K562 (cell line): ENCODE data around the gene SRBD1. TPM values are rescaled to one million over a fixed set of nuclear protein-coding genes. Genes with fewer than 3 reads are reported as not detected.

Experiments used
- ELK3 ChIP-seq: fragments of 450-650 bp; formaldehyde crosslinking; IDR thresholded peaks from 2 replicates; pipeline ENCODE4 v1.4.0; 2020; ENCODE audit warnings: mild to moderate bottlenecking
- FUS ChIP-seq: fragments of 200-400 bp; formaldehyde crosslinking; optimal IDR thresholded peaks from 2 replicates; pipeline ENCODE3; 2017; ENCODE audit warnings: low read depth, low read length
- HDGF ChIP-seq: fragments of 450-650 bp; IDR thresholded peaks from 2 replicates; pipeline ENCODE4 v1.6.1; 2016
- NCOR1 ChIP-seq: fragments of 450-650 bp; IDR thresholded peaks from 2 replicates; pipeline ENCODE4 v1.6.1; 2016; ENCODE audit warnings: mild to moderate bottlenecking, moderate library complexity
- NFXL1 ChIP-seq: fragments of 450-650 bp; formaldehyde crosslinking; IDR thresholded peaks from 2 replicates; pipeline ENCODE4 v1.4.0; 2021; ENCODE audit warnings: mild to moderate bottlenecking
- PRPF4 ChIP-seq: fragments of 200-400 bp; formaldehyde crosslinking; IDR thresholded peaks from one replicate; pipeline ENCODE4 v1.6.1; 2017; ENCODE audit warnings: low read length, low read depth, mild to moderate bottlenecking; ENCODE audit not compliant: insufficient read depth, poor library complexity, severe bottlenecking
- RREB1 ChIP-seq: fragments of 250-450 bp; sonication (Bioruptor Pico); IDR thresholded peaks from 2 replicates; pipeline ENCODE4 v1.4.0; 2020
- ZBTB9 ChIP-seq: fragments of 450-650 bp; formaldehyde crosslinking; IDR thresholded peaks from 2 replicates; pipeline ENCODE4 v1.4.0; 2020; ENCODE audit warnings: mild to moderate bottlenecking, moderate library complexity
- ZNF277 ChIP-seq: fragments of 250-450 bp; sonication (Bioruptor Pico); IDR thresholded peaks from 2 replicates; pipeline ENCODE4 v1.8.0; 2022; ENCODE audit warnings: inconsistent platforms, mild to moderate bottlenecking, moderate library complexity, borderline replicate concordance
- ZNF408 ChIP-seq: fragments of 250-450 bp; sonication (Bioruptor Pico); IDR thresholded peaks from 2 replicates; pipeline ENCODE4 v1.4.0; 2020; ENCODE audit warnings: low read depth, mild to moderate bottlenecking, moderate library complexity
- polyA plus RNA-seq, 8 experiments: library from polyadenylated mRNA; depleted of rRNA in 4 of 8; stranded (reverse) in 5 of 8; unstranded in 3 of 8; fragments of >200 nt; fragmentation: Nextera tagmentation in 2 of 8; fragmentation: Illumina TruSeq in 1 of 8; extraction: Ambion mirVana in 2 of 8; extraction: Trizol in 1 of 8; gene quantifications; 2 replicates each; pipeline versions ENCODE4 v1.2.1 to v1.2.3, GENCODE V29; 2011 to 2014; ENCODE audit warnings: inconsistent platforms in 1 of 8, missing spikeins in 1 of 8
- total RNA-seq, 7 experiments: library from RNA; depleted of rRNA in 6 of 7; stranded (reverse); fragments of >200 nt in 6 of 7; fragmentation: Illumina TruSeq in 2 of 7; extraction: Trizol in 2 of 7; gene quantifications; 2 replicates each; pipeline versions ENCODE4 v1.2.1 to v1.2.3, GENCODE V29; 2011 to 2021; ENCODE audit warnings: low replicate concordance in 1 of 7

SRBD1 gene
- total and polyA plus RNA-seq, 9 of the 15 experiments (the other 6 are each of a cell fraction or from before 2014, with no cell fraction given): 6.9 to 23.2 (median 14.7) TPM

GRCh38 chr2:45540942-45541341 lies 70.1 kb downstream of the SRBD1 start (continued):
- no peak for TF ChIP-seq RREB1
- no peak for TF ChIP-seq FUS
- TF ChIP-seq ZNF408 (CRISPR knock-in tag): no peak
- no peak for TF ChIP-seq HDGF
- no peak for TF ChIP-seq ELK3
- no peak for TF ChIP-seq NFXL1 (CRISPR knock-in tag)
- no peak for TF ChIP-seq NCOR1
- no peak for TF ChIP-seq PRPF4
- TF ChIP-seq ZBTB9 (CRISPR knock-in tag): no peak
- TF ChIP-seq ZNF277 (CRISPR knock-in tag): no peak
